ENCODE results near the gene PACS1.

GRCh38 chr11:66106786-66107599 is 36.9 kb downstream of the PACS1 start:
- TF ChIP-seq, protein P1, sequence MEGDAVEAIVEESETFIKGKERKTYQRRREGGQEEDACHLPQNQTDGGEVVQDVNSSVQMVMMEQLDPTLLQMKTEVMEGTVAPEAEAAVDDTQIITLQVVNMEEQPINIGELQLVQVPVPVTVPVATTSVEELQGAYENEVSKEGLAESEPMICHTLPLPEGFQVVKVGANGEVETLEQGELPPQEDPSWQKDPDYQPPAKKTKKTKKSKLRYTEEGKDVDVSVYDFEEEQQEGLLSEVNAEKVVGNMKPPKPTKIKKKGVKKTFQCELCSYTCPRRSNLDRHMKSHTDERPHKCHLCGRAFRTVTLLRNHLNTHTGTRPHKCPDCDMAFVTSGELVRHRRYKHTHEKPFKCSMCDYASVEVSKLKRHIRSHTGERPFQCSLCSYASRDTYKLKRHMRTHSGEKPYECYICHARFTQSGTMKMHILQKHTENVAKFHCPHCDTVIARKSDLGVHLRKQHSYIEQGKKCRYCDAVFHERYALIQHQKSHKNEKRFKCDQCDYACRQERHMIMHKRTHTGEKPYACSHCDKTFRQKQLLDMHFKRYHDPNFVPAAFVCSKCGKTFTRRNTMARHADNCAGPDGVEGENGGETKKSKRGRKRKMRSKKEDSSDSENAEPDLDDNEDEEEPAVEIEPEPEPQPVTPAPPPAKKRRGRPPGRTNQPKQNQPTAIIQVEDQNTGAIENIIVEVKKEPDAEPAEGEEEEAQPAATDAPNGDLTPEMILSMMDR (IDR thresholded peaks at IDR 0.05 in 2 of 3, conservative IDR thresholded peaks at IDR 0.05 in 1 of 3; ENCODE audit: borderline replicate concordance in 1 of 3, insufficient read depth in 1 of 3, low read depth in 2 of 3, low read length in 2 of 3) = no peak
- TF ChIP-seq POLR2AphosphoS5 (IDR thresholded peaks at IDR 0.05; ENCODE audit: low read depth, low read length) = no peak
- no peak for TF ChIP-seq POLR2A (IDR thresholded peaks at IDR 0.05; ENCODE audit: borderline replicate concordance, extremely low read depth, insufficient read depth, insufficient read length)
- TF ChIP-seq SIN3A (IDR thresholded peaks at IDR 0.05; ENCODE audit: low read depth) = no peak
- no peak for TF ChIP-seq EZH2 (IDR thresholded peaks at IDR 0.05)
- no peak for TF ChIP-seq CEBPB (IDR thresholded peaks at IDR 0.05; ENCODE audit: low read depth)
- no peak for TF ChIP-seq ZNF274 (IDR thresholded peaks at IDR 0.05; ENCODE audit: low read depth, low read length)
- no peak for TF ChIP-seq REST (IDR thresholded peaks at IDR 0.05; ENCODE audit: low read depth)

All from HCT116 (cell line).